NK-92 treated with Interleukin-12 subunit alpha and Interleukin-12 subunit beta, amount 100 ng/mL, for 24 hours (cell line): ENCODE data around the gene NIM1K.
"Not testable (repeated sequence)": the region's sequence is repeated elsewhere in the genome, so short reads cannot be mapped to it uniquely, and the experiment has no call there.

Experiments used
- DNase-seq: peaks from one replicate; lab custom pipeline; 2025; lab: John Stamatoyannopoulos, UW

NIM1K gene

DNA sequence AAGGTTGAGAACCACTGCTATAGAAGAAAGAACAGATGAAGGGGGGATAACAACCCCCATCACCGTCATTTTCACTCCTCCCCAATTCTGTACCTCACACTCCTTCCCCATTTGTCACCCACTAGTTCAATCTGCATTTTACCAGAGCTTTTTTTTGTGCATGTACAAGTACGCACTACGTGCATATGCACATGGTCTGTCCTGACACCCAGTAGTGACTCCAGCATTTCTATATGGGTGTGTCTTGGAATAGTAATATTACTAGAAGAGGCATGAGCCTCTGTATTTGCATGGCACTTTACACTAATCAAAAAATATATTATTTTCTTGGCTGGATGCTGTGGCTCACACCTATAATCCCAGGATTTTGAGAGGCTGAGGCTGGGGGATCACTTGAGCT, 38.7 kb downstream of the NIM1K start:
- DNase-seq: no peak

DNA sequence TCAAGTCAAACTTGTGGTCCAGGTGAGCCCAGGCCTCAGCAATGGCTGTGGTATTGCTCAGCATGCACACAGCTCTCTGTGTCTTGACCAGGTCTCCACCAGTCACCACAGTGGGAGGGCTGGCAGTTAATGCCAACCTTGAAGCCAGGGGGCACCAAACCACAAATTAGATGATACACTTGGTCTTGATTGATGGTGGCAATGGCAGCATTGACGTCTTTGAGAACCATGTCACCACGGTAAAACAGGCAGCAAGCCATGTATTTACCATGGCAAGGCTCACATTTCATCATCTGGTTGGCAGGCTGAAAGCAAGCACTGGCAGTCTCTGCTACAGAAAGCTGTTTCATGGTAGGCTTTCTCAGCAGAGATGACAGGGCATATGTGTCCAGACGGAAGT, 40.0 kb downstream of the NIM1K start:
- no peak for DNase-seq

DNA sequence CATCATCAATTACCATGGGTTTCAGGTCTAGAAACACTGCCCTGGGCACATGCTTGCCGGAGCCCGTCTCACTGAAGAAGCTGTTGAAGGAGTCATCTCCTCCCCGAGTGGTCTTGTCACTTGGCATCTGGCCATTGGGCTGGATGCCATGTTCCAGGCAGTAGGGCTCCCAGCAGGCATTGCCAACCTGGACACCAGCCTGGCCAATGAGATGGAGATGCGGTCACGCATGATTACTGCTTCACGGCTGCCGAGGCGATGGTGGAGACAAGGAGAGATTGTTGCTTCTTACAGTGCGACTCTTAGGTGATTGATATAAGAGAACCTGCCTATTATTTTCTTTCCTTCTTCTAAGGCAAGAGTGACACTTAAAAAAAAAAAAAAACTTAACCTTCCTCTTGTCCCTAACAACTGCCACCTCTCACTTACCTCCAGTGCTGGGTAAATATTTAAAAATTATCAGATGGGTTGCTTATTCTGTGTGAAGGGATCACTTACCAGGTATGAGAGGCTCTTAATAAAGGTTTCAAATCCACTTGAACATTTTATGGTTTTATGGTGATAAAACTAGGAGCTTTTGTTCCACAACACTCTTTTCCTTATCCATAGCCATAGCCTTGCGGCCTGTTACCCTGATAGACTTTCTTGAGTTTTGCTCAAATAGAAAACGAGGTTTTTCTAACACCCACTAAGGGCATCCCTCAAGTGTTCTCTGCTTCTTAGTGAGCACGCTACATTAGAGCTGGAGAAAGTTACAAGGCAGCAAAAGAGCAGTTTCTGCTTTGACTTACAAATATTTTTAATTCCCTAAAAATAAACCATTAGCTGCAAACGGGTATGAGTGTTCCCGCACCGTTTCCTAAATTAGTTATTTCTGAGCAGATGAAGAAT, 41.2 kb downstream of the NIM1K start:
- no peak for DNase-seq

DNA sequence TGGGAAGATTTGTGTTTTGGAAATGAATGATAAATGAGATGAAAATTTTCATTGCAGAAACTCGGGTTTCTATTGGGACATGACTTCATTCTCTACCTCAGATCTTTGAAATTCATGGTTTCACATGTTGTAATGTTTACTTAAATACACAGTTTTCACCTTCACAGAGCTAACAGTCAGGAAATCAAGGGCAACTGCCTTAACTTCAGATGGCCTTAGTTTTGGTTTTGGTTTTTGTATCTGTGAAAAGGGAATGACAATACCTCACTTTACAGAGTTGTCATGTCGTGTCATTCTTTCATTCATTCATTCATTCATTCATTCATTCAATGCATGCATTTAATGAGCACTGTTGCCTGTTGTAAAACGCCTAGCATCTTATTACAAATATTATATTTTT, 41.9 kb downstream of the NIM1K start:
- no peak for DNase-seq

DNA sequence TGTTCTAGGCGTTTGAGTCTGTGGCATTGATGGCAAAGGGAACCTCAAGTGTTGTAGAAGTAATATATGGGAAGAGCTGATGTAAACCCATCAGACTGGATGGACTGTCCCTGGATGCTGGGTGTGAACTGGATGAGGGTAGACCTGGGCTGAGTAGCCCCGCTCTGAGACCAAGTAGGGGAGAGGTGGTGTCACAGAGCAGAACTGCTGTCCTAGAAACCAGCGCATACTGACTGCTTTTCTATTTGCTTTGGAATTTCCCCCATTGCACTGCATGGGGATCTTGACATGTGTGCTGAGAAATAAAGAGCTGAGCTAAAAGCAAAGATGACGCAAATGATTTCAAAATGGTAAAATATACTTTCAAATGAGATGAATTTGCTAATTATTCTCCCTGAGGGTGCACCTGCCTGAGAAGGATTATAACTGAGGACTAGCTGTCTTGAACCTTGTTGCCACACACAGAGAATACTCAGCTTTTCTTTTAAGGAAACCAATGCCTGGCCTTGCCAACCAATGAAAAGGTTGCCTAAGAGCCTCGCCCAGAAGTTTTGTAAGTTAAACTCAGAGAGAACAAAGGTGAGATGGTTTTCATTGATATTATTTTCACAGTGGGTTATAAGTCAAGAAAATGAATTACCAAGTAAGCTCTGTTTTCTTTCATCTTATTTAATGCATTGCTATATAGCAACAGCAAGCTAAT, 44.8 kb downstream of the NIM1K start:
- DNase-seq: no peak

DNA sequence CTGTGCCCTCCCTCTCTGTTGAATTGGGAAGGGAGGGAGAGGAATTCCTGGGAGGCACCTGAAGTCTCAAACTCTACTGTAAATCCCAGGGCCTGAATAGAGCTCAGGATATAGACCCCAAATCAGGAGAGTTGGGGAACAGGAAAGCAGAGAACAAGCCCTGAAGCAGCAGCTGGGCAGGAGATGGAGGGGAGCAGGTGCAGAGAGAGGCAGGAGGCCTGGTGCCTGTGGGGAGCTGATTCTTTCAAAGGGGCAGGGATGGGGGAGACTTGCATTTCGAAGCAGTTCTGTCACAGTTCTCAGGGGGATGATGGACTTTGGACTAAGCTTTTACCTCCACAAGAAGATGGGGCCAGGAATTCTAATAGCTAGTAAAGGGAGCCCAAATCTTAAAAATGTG, 50.2 kb downstream of the NIM1K start:
- DNase-seq: no peak

DNA sequence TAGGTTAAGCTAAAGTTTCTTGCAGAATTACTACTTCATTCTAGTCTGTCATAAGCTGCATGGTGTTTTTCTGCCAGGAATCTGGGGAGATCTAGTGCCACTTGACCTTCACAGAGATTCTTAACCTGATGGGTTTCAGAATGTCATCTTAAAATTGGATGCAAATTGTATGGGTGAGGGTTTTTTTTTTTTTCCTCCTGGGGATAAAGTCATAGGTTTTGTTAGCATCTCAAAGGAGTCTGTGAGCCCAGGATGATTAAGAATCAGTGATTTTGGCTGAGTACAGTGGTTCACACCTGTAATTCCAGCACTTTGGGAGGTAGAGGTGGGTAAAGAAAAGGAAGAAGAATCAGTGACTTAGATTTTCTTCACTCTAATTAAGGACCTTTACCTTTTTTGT, 51.2 kb downstream of the NIM1K start:
- DNase-seq: no peak

DNA sequence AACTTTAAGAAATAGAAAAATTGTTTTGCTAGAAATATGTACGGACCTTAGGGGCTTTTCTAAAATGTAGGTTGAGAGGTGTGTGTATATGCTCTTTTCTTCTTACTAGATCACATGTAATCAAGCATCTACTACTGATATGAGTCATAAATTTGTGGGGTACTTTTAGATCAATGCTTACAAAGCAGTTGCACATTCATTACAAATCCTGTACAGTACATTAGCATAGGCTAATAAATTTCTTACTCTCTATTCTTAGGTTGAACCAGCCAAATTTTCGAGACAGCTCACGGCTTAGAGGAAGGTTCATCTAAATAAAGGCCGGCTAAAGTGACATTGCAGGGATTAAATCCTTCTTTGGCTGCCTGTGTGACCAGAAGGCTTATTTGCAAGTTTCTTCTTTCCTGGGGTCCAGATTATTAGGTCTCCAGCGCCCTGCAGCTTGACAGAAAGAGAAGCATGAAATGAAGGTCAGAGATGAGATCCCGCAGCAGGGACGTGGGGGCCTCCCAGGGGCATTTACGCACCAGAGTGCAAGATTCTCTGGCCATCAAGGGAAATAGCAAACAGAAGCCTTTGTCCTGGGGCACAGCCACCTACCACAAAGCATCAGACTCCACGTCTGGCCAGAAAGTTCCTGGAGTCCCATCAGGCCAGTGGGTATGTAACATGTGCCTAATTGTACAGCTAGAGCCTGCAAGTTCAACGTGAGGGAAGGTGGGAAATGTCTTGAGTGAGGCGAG, 53.0 kb downstream of the NIM1K start:
- DNase-seq: no peak

DNA sequence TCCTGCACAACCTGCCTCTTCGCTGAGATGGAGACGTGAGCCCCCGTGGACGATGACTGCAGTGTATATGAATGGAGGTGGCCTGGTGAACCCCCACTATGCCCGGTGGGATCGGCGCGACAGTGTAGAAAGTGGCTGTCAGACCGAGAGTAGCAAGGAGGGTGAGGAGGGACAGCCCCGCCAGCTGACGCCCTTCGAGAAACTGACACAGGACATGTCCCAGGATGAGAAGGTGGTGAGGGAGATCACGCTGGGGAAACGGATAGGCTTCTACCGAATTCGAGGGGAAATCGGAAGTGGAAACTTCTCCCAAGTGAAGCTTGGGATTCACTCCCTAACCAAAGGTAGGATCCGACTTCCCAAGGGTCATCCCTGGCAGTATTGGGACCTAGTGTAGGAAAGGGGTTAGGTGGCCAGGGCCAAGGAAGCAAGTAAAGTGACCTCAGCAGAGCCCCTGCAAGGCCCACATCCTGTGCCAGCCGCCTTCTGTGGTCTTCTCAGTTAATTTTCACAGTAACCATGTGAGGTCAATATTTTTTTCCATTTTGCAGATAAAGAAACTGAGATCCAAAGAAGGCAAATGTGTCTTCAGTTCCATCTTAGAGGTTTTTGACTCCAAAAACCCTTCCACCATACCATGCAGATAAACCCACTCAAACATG, 53.8 kb downstream of the NIM1K start:
- no peak for DNase-seq

DNA sequence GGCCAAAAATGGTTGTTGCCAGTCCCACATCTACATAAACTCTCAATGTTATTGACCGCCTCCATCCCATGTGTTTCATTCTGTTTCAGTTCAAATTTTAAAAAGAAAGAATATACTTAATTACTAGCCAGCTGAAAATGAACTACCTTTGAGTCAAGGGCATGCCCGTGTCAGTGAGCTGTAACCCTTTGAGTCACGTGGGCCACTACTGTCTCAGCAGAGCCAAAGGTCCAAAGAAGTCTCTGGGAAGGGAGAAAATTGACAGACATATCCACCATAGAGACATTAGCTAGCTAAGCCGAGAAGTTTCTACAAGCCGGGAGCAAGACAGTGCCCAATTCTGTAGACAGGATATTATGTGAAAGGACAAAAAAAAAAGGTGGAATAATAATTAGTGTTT, 59.7 kb downstream of the NIM1K start:
- DNase-seq: no peak

DNA sequence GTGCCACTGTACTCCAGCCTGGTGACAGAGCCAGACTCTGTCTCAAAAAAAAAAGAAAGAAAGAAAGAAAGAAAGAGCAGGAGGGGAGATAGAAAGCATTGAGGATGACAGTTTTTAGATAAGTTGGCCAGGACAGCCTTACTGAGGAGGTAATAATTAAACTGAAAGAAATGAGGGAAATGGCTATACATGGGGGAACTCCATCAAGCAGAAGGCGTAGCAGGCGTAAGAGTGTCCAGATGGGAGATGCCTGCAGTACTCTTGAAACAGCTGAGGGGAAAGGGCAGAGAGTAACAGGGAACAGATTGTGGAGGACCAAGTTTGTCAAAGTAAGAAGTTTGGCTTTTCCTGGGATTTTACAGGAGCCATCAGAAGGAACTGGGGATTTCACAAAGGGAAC, 63.7 kb downstream of the NIM1K start:
- no peak for DNase-seq

DNA sequence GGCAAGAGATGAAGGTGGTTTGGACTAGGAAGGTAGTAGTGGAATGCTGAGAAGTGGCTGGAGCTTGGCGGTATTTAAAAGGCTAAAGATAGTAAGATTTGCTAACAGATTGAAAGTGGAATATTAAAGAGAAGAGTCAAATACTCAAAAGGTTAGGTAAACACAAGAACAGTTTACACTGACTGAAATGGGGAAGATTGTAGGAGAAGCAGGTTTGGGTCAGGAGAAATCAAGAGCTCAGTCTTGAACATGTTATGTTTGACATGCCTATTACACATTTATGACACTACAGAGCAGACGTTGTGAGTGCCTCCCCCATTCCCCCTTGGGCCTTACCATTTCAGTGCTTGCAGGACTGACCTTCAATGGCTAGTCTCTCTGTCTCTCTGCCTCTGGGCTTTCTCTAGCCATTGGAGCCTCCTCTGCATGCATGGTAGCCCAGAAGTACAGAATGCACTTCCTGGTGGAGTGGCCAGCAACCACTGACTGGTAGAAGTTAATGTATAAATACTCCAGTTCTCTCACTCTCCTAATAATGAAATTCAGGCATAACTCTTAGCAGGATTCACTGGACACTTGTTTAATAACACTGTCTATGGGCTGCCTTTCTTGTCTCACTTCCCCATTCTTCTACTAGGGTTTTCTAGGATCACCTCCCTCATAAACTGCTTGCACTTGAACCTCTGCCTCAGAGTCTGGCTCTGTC, 64.4 kb downstream of the NIM1K start:
- no peak for DNase-seq

DNA sequence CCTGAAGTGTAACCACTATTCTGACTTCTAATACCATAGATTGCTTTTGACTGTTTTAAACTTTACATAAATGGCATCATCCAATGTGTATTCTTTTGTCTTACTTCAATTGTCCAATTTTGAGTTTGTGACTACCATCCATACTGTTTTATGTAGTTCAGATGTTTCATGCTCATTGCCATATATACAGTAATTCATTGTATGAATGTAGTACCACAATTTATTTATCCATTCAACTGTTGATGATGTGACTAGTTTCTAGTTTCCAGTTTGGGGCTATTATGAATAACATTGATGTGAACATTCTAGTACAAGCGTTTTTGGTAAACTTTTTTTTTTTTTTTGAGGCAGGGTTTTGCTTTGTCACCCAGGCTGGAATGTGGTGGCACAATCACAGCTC, 66.1 kb downstream of the NIM1K start:
- no peak for DNase-seq

DNA sequence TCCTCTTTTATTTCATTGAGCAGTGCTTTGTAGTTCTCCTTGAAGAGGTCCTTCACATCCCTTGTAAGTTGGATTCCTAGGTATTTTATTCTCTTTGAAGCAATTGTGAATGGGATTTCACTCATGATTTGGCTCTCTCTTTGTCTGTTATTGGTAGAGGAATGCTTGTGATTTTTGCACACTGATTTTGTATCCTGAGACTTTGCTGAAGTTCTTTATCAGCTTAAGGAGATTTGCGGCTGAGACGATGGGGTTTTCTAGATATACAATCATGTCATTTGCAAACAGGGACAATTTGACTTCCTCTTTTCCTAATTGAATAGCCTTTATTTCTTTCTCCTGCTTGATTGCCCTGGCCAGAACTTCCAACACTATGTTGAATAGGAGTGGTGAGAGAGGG, 70.2 kb downstream of the NIM1K start:
- DNase-seq: not testable (repeated sequence)

DNA sequence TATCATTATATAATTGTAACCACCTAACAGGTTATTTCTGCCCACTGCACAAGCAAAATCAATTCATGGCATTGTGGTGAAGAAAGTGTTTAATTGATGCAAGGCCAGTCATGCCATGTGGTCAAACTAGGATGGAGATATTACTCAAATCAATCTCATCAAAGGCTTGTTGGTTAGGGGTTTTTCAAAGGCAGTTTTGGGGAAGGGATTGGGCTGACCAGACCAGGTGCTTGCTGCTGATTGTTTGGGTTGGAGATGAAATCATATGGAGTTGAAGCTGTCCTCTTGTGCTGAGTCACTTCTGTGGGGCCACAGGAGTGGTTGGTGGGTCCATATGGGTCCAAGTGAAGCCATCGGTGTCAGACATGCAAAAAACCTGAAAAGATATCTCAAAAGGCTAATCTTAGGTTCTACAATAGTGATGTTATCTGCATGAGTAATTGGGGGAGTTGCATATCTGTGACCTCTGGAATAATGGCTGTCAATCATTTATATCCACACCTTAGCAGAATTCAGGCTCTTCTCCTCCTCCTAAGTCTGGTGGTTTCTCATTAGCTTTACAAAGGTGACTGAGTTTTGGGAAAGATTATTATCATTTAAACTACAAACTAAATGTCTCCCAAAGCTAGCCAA, 76.3 kb downstream of the NIM1K start:
- DNase-seq: no peak

DNA sequence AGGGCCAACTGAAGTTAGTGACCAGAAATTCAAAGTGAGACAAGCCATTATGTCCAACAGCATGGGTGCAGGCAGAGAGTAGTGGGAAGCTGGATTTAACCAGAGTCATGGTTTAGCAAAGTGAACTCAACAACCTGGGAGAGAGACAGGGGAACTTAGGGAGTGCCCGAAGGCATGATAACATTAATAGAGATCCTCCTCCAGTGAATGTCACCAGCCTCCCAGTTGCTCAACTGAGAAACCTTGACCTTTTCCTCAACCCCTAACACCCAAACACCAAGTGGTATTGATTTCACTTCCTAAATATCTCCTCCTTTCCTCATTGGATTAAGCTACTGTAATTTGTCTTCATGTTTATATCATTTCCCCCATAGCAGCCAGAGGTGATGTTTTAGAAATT, 78.6 kb downstream of the NIM1K start:
- no peak for DNase-seq

DNA sequence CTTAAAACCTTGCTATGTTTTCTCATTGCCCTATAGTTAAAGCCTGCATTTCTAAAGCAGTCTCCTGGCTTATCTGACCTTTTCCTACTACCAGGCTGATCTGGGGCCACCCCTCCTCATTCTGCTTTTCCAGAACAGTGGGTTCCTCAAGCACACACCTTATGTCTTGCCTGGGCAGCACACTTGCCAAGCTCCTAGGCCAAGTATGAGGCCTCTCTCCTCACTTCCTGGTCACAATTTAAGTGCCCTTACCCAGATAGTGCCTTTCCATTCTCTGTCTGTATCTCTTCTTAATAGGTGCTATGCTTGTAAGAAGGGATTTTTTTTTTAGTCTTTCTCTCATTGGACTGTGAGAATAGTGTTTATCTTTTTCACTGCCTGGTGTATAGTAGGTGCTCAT, 81.5 kb downstream of the NIM1K start:
- DNase-seq: no peak

DNA sequence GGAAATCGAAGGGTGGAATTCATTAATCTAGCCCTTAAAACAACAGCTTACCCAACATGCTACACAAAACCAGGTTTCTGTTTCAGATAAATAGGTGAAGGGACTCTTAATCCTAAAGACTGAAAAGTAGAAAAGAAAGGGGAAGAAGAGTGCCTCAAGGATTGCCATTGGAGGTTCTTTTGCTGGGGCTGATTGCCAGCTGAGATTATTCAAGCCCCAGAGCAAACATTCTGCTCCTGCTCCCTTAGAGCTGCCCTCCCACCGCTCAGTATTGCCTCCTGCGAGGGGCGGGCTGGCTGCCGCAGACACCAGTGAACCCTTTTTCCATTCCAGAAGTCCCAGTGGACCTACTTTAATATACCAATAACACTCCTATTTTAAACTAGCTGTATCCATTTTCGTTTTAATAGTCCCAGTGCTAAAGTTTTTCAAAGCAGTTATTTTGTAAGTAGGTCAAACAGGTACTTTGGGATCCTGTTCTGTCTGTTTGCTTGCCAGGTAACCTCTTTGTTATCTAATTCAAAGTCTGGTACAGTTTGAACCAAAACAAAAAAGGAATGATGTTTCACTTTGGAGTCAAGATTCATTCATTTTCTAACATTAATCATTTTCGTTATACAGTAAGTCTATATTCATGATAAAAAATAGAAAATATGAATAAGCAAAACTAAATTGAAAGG, 82.5 kb downstream of the NIM1K start:
- DNase-seq: no peak

DNA sequence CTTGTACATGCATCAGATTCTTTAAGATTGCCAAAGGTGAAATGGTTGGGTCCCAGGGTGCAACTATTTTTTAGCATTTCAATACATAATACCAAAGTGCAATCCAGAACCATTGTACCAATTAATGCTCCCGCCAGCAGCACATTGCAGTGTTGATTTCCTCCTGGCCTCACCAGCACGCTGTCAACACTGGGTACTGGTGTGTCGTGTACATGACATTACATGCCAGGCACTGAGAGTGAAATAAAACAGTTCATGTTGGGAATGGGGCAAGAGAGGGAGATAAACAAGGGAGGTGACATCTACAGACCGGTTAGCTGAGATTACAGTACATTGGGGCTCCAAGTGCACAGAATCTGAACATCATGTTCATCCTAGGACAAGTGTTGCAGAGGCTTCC, 83.4 kb downstream of the NIM1K start:
- DNase-seq: no peak

DNA sequence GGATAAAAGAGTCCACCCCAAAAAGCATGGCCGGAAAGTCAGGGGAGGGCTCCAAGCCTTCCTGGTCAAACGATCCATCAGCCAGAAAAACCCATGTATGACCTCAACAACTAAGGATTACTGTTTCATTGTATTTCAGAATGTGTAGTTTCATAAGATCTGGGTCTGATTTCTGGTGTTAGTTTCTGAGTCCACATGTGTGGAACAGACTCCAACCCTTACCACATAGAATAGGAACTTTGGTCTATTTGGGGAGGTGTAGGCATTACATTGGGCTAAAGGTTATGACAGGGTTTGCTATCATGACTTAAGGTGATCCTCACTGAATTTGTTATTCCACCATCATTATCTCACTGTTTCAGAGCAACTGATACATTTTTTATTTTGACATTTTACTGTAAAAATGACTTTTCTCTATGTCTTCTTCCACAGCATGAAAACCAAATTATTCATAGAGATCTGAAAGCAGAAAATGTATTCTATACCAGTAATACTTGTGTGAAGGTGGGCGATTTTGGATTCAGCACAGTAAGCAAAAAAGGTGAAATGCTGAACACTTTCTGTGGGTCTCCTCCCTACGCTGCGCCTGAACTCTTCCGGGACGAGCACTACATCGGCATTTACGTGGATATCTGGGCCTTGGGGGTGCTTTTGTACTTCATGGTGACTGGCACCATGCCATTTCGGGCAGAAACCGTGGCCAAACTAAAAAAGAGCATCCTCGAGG, 87.7 kb downstream of the NIM1K start:
- no peak for DNase-seq
